Skeletal muscle cell (primary cell): ENCODE results near the gene CFAP43.
"Not testable (repeated sequence)": the region's sequence is repeated elsewhere in the genome, so short reads cannot be mapped to it uniquely, and the experiment has no call there.

Experiments
- DNase-seq: peaks from one replicate; pipeline ENCODE4 v3.0.0-alpha.2; 2010; ENCODE audit warnings: low read depth
- H3K4me3 ChIP-seq: 2 replicates; pipeline ENCODE4 v1.5.1; 2011; ENCODE audit warnings: low read depth, mild to moderate bottlenecking, control low read depth, low read length, moderate library complexity

Gene CFAP43

GRCh38 chr10:104233817-104234216 is 1.7 kb upstream of the CFAP43 start:
- no peak overlapping the region for H3K4me3 ChIP-seq
- DNase-seq = no peak

GRCh38 chr10:104232613-104233102 is 494 bp upstream of the CFAP43 start:
- H3K4me3 ChIP-seq = peak overlapping the region; percentile 90
- DNase-seq = no peak

GRCh38 chr10:104230490-104230889 is 1.7 kb downstream of the CFAP43 start:
- no peak for DNase-seq
- no peak overlapping the region for H3K4me3 ChIP-seq

- H3K4me3 ChIP-seq = no peak overlapping the region
- DNase-seq = no peak
These were observed 8.9 kb downstream of the CFAP43 start for GRCh38 chr10:104223304-104223703.

GRCh38 chr10:104220522-104220921 is 11.6 kb downstream of the CFAP43 start:
- DNase-seq = no peak

GRCh38 chr10:104218751-104219150 is 13.4 kb downstream of the CFAP43 start:
- DNase-seq = no peak
- H3K4me3 ChIP-seq = no peak overlapping the region

More at GRCh38 chr10:104220522-104220921, 11.6 kb downstream of the CFAP43 start:
- H3K4me3 ChIP-seq = no peak overlapping the region

- H3K4me3 ChIP-seq = no peak overlapping the region
- DNase-seq = no peak
These were observed 15.5 kb downstream of the CFAP43 start for GRCh38 chr10:104216631-104217030.

GRCh38 chr10:104209575-104210198 is 22.5 kb downstream of the CFAP43 start:
- no peak for DNase-seq
- H3K4me3 ChIP-seq = no peak overlapping the region

GRCh38 chr10:104208730-104209129 is 23.4 kb downstream of the CFAP43 start:
- DNase-seq = no peak
- no peak overlapping the region for H3K4me3 ChIP-seq

- DNase-seq = no peak
- no peak overlapping the region for H3K4me3 ChIP-seq
These were observed 29.9 kb downstream of the CFAP43 start for GRCh38 chr10:104202231-104202630.

- no peak overlapping the region for H3K4me3 ChIP-seq
- DNase-seq = no peak
These were observed 30.5 kb downstream of the CFAP43 start for GRCh38 chr10:104201636-104202035.

GRCh38 chr10:104199567-104199966 is 32.6 kb downstream of the CFAP43 start:
- DNase-seq = no peak
- no peak overlapping the region for H3K4me3 ChIP-seq

- H3K4me3 ChIP-seq = no peak overlapping the region
- DNase-seq = no peak
These were observed 34.8 kb downstream of the CFAP43 start for GRCh38 chr10:104197364-104197763.

- no peak overlapping the region for H3K4me3 ChIP-seq
- no peak for DNase-seq
These were observed 36.5 kb downstream of the CFAP43 start for GRCh38 chr10:104195706-104196105.

GRCh38 chr10:104193787-104194186 is 38.4 kb downstream of the CFAP43 start:
- DNase-seq = no peak
- H3K4me3 ChIP-seq = no peak overlapping the region

- no peak overlapping the region for H3K4me3 ChIP-seq
- DNase-seq = no peak
These were observed 41.5 kb downstream of the CFAP43 start for GRCh38 chr10:104190695-104191094.

- H3K4me3 ChIP-seq = no peak overlapping the region
- no peak for DNase-seq
These were observed 48.5 kb downstream of the CFAP43 start for GRCh38 chr10:104183682-104184081.

- DNase-seq, H3K4me3 ChIP-seq: not testable (repeated sequence)
These were observed 58.0 kb downstream of the CFAP43 start for GRCh38 chr10:104174136-104174535.

GRCh38 chr10:104170610-104171254 is 61.4 kb downstream of the CFAP43 start:
- DNase-seq = no peak
- H3K4me3 ChIP-seq = no peak overlapping the region

- no peak for DNase-seq
These were observed 76.6 kb downstream of the CFAP43 start for GRCh38 chr10:104155591-104155990.

GRCh38 chr10:104151737-104152136 is 80.4 kb downstream of the CFAP43 start:
- no peak overlapping the region for H3K4me3 ChIP-seq

More at GRCh38 chr10:104155591-104155990, 76.6 kb downstream of the CFAP43 start:
- no peak overlapping the region for H3K4me3 ChIP-seq

More at GRCh38 chr10:104151737-104152136, 80.4 kb downstream of the CFAP43 start:
- DNase-seq = no peak
